ENCODE results near the gene VPS39.

DNA sequence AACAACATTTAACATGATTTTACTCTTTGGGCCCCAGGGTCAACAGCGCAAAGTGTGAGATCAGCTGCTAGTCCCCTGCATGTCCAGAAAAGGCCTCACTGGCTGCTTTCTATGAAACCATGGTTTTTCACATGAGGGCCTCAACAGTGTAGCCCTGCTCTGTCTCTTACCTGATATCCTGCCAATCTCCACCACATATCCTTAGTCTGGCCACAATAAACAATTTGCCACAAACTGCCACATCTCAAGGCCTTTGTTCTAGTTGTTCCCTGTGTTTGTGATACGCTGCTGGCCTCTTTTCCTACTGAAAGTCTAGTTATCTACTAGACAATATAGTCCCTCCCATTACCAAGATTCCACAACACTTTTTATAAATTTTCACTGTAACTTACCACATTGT, 17.7 kb downstream of the VPS39 start:
- TF ChIP-seq, protein P1, sequence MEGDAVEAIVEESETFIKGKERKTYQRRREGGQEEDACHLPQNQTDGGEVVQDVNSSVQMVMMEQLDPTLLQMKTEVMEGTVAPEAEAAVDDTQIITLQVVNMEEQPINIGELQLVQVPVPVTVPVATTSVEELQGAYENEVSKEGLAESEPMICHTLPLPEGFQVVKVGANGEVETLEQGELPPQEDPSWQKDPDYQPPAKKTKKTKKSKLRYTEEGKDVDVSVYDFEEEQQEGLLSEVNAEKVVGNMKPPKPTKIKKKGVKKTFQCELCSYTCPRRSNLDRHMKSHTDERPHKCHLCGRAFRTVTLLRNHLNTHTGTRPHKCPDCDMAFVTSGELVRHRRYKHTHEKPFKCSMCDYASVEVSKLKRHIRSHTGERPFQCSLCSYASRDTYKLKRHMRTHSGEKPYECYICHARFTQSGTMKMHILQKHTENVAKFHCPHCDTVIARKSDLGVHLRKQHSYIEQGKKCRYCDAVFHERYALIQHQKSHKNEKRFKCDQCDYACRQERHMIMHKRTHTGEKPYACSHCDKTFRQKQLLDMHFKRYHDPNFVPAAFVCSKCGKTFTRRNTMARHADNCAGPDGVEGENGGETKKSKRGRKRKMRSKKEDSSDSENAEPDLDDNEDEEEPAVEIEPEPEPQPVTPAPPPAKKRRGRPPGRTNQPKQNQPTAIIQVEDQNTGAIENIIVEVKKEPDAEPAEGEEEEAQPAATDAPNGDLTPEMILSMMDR (IDR thresholded peaks at IDR 0.05): no peak
- no peak for TF ChIP-seq POLR2A (IDR thresholded peaks at IDR 0.05)
